Muscle of leg (tissue), 11 donors: Measurements from ENCODE around the gene KLF5. TPM values are rescaled to one million over a fixed set of nuclear protein-coding genes. Genes with fewer than 3 reads are reported as not detected.

ENCODE experiments used
- DNase-seq: peaks from one replicate; pipeline ENCODE4 v3.0.0; 2013
- H3K27ac ChIP-seq: one replicate; pipeline ENCODE4 v1.5.1; 2013; ENCODE audit warnings: mild to moderate bottlenecking, low read length, control low read depth
- H3K27me3 ChIP-seq: one replicate; pipeline ENCODE4 v1.6.1; 2013; ENCODE audit warnings: low read length; ENCODE audit not compliant: control insufficient read depth, insufficient read depth
- H3K36me3 ChIP-seq: one replicate; pipeline ENCODE4 v1.6.1; 2013; ENCODE audit warnings: low read length; ENCODE audit not compliant: control insufficient read depth, insufficient read depth
- H3K4me1 ChIP-seq: one replicate; pipeline ENCODE4 v1.6.1; 2013; ENCODE audit warnings: low read length; ENCODE audit not compliant: control insufficient read depth, insufficient read depth
- H3K4me3 ChIP-seq: one replicate; pipeline ENCODE4 v1.5.1; 2013; ENCODE audit warnings: low read length, control low read depth
- H3K9me3 ChIP-seq: replicated peaks from 2 replicates; pipeline ENCODE4 v1.6.1; 2013; ENCODE audit warnings: low read depth, low read length; ENCODE audit not compliant: control insufficient read depth
- WGBS: methylation state at CpG from one replicate; pipeline ENCODE4 v1.1.5; 2013; ENCODE audit warnings: missing lambda C conversion rate; ENCODE audit not compliant: insufficient coverage; 5-methylcytosine and 5-hydroxymethylcytosine counted together
- polyA plus RNA-seq, 8 donors: library from polyadenylated mRNA; unstranded; fragments of 120-200 nt; gene quantifications; one replicate each; pipeline versions ENCODE4 v1.2.1 to v1.2.3, GENCODE V29; 2013; ENCODE audit warnings: inconsistent platforms in 1 of 8, low replicate concordance in 1 of 8; ENCODE audit not compliant: insufficient read length in 8 of 8, insufficient read depth in 1 of 8
- total RNA-seq: library from RNA; stranded (reverse); fragments of 120-200 nt; gene quantifications from one replicate; pipeline ENCODE4 v1.2.4, GENCODE V29; 2013

KLF5 gene
- total and polyA plus RNA-seq, 9 donors: 13.6 to 42.9 (median 32.7) TPM

GRCh38 chr13:73058432-73058735 is 421 bp upstream of the KLF5 start:
- H3K9me3 ChIP-seq: no peaks in the 10 kb centered on the region
- peak overlapping the region; percentile 39 for H3K27ac ChIP-seq
- no peaks in the 10 kb centered on the region for H3K4me1 ChIP-seq
- H3K27me3 ChIP-seq: peaks cover 10% of the 10 kb centered on the region
- peak overlapping the region; percentile 71 for H3K4me3 ChIP-seq
- 4% methylated on average over 7 of the region's 8 CpGs for WGBS
- no peak for DNase-seq
- peaks cover 7% of the 10 kb centered on the region for H3K36me3 ChIP-seq

DNA sequence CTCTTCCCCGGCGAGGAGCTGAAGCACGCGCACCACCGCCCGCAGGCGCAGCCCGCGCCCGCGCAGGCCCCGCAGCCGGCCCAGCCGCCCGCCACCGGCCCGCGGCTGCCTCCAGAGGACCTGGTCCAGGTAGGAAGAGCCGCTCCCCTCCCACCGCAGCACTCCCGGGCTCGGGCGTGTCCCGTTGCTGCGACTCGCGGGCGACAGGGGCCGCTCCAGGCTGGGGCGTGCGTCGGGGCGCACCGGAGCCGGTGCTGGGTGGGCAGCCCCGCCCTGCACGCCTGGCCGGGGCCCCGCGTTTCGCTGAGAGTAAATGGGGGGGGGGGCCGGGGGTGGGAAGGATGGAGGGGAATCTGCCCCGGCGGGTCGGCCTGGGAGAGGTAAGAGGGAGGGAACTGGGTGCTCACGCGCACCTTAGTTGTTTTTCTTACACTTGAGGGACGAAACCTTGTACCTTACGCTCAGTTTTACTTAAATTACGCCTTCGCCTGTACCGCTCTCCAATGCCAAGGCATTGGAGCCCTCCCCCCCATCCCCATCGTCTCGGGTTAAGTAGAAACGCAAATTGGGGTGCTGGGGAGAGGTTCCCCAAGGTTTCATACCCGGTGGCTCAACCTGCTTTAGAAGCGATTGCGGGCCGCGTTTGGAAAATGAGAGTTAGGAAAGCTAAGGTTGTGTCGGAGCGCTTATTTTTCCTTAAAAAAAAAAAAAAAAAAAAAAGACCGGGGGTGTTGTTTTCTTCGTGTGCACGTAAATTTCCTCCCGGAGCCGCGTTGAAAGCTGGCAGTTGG is 850 bp downstream of the KLF5 start:
- peak overlapping the region; percentile 71 for H3K4me3 ChIP-seq
- no peaks in the 10 kb centered on the region for H3K4me1 ChIP-seq
- peak overlapping the region; percentile 64 for H3K27ac ChIP-seq
- H3K27me3 ChIP-seq: peaks cover 8% of the 10 kb centered on the region
- peak; percentile 70 for DNase-seq
- no peaks in the 10 kb centered on the region for H3K9me3 ChIP-seq
- WGBS: 0% methylated on average over 43 of the region's 68 CpGs
- peaks cover 7% of the 10 kb centered on the region for H3K36me3 ChIP-seq

- no peaks in the 10 kb centered on the region for H3K9me3 ChIP-seq
- WGBS: 8% methylated on average over 13 of the region's 26 CpGs
Measured at GRCh38 chr13:73060251-73061160, 1.7 kb downstream of the KLF5 start.

GRCh38 chr13:73061473-73061872 is 2.7 kb downstream of the KLF5 start:
- H3K4me1 ChIP-seq: no peaks in the 10 kb centered on the region
- no CpG with 5 or more reads among the region's 6 CpGs for WGBS
- no peak overlapping the region for H3K27ac ChIP-seq
- H3K9me3 ChIP-seq: no peaks in the 10 kb centered on the region
- H3K36me3 ChIP-seq: peaks cover 10% of the 10 kb centered on the region
- peak overlapping the region; percentile 71 for H3K4me3 ChIP-seq
- DNase-seq: no peak
- H3K27me3 ChIP-seq: peaks cover 8% of the 10 kb centered on the region

More at GRCh38 chr13:73060251-73061160, 1.7 kb downstream of the KLF5 start:
- peak; percentile 91 for DNase-seq
- Histone ChIP-seq H3K27ac (peak overlapping the region; percentile 64), H3K36me3 (peaks cover 7% of the 10 kb centered on the region), H3K27me3 (peaks cover 8% of the 10 kb centered on the region), H3K4me1 (no peaks in the 10 kb centered on the region), H3K4me3 (peak overlapping the region; percentile 71)

DNA sequence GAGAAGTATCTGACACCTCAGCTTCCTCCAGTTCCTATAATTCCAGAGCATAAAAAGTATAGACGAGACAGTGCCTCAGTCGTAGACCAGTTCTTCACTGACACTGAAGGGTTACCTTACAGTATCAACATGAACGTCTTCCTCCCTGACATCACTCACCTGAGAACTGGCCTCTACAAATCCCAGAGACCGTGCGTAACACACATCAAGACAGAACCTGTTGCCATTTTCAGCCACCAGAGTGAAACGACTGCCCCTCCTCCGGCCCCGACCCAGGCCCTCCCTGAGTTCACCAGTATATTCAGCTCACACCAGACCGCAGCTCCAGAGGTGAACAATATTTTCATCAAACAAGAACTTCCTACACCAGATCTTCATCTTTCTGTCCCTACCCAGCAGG is 3.1 kb downstream of the KLF5 start:
- H3K36me3 ChIP-seq: peaks cover 10% of the 10 kb centered on the region
- DNase-seq: no peak
- WGBS: 73% methylated on average over 9 of the region's 9 CpGs
- peak overlapping the region; percentile 71 for H3K4me3 ChIP-seq
- peaks cover 8% of the 10 kb centered on the region for H3K27me3 ChIP-seq
- H3K27ac ChIP-seq: no peak overlapping the region
- H3K4me1 ChIP-seq: no peaks in the 10 kb centered on the region
- H3K9me3 ChIP-seq: no peaks in the 10 kb centered on the region

GRCh38 chr13:73062468-73062867 is 3.7 kb downstream of the KLF5 start:
- Histone ChIP-seq H3K27ac (no peak overlapping the region), H3K4me3 (peak overlapping the region; percentile 6), H3K4me1 (no peaks in the 10 kb centered on the region), H3K36me3 (peaks cover 10% of the 10 kb centered on the region), H3K9me3 (no peaks in the 10 kb centered on the region), H3K27me3 (peaks cover 8% of the 10 kb centered on the region)
- no peak for DNase-seq
- WGBS: 100% methylated on average over 1 of the region's 13 CpGs

DNA sequence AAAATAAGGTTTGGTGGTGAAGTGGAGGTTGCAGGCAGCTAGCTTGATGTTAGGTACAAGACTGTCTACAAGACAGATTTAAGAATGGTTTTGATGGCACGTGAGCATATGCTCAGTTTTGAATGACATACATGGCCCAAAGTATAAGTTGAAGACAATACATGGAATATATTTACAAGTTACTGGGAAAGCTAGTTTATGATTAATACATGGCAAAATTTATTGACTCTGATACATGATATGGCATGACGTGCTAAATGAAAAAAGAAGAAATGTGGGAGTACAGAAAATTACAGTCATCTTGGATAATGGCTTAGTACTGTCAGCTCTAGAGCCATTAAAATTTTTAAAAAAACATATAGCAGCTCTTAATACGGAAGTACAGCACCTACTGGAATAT is 4.4 kb downstream of the KLF5 start:
- Histone ChIP-seq H3K27ac (no peak overlapping the region), H3K4me3 (no peak overlapping the region), H3K27me3 (peaks cover 8% of the 10 kb centered on the region), H3K9me3 (no peaks in the 10 kb centered on the region), H3K4me1 (no peaks in the 10 kb centered on the region), H3K36me3 (peaks cover 10% of the 10 kb centered on the region)
- WGBS: no CpG with 5 or more reads among the region's 3 CpGs
- DNase-seq: no peak

DNA sequence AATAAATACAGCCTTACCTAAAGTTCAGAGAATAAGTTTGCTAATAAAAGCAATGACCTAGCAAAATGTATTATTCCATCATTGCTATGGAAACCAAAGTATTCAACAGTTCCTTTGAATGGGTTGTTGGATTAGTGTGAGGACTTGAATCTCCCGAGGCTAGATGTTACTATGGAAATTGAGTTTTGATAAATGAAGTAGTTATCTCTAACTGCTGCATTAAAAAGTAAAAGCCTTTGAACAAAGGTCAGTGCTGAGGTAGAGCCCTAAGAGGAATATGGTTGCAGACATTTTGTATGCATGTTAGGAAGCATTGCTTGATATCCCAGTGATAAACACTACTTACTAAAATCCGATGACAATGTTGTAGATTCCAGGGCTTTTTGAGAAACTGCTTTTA is 6.2 kb downstream of the KLF5 start:
- no CpG with 5 or more reads among the region's 2 CpGs for WGBS
- Histone ChIP-seq H3K27ac (no peak overlapping the region), H3K27me3 (peaks cover 4% of the 10 kb centered on the region), H3K36me3 (peaks cover 10% of the 10 kb centered on the region), H3K4me1 (no peaks in the 10 kb centered on the region), H3K4me3 (no peak overlapping the region), H3K9me3 (no peaks in the 10 kb centered on the region)
- peak; percentile 66 for DNase-seq

DNA sequence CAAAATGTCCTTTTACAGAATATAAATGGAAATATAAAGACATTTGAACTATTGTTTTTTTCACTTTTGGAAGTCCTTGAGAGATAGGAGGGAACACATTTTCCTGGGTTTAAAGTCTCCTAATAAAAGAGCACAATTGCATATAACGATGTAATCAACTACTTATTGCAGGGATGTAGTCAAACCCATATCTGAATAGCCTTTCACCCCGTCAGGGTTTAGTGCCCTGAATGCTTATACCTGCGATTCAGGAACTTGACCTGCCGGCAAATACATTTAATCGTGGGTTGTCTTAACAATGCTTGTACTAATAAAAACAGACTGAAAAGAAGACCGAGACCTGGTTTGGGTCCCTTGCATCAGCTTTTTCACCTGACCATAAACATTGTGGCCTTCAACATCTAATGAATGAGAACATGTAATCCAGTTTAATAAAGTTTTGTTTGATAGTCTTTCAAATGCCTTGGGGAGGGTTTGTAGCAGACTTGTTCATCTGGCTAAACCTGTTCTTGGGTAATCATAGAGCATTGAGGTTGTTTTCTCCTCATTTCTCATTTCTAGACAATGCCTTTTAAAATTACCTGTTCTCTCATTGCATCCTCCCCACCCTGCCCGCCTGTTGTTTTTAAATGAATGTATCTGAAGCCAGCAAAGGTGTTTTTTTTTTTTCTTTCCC is 7.0 kb downstream of the KLF5 start:
- Histone ChIP-seq H3K9me3 (no peaks in the 10 kb centered on the region), H3K27me3 (no peaks in the 10 kb centered on the region), H3K4me3 (no peak overlapping the region), H3K4me1 (no peaks in the 10 kb centered on the region), H3K27ac (no peak overlapping the region), H3K36me3 (peaks cover 10% of the 10 kb centered on the region)
- DNase-seq: no peak
- WGBS: 90% methylated on average over 2 of the region's 7 CpGs
